VCaP (cell line): ENCODE data around the gene TLR4.
A peak's percentile ranks its signal among the peaks of the same experiment; 100 is the strongest.

Experiments used
- H3K27ac ChIP-seq: fragments of 450-650 bp; 2 replicates; pipeline ENCODE4 v1.5.1; 2017
- CTCF ChIP-seq: fragments of 450-650 bp; conservative IDR thresholded peaks from 2 replicates; pipeline ENCODE4 v1.5.1; 2017; ENCODE audit warnings: mild to moderate bottlenecking, moderate library complexity

Gene TLR4

GRCh38 chr9:117709936-117710335, 5.7 kb downstream of the TLR4 start:
- no peak for TF ChIP-seq CTCF
- no peak overlapping the region for H3K27ac ChIP-seq

GRCh38 chr9:117714282-117714681, 10.1 kb downstream of the TLR4 start:
- TF ChIP-seq CTCF: peak; percentile 62
- H3K27ac ChIP-seq: no peak overlapping the region

GRCh38 chr9:117715411-117715989, 11.3 kb downstream of the TLR4 start:
- H3K27ac ChIP-seq: no peak overlapping the region
- no peak for TF ChIP-seq CTCF

- H3K27ac ChIP-seq: no peak overlapping the region
- no peak for TF ChIP-seq CTCF
Measured at GRCh38 chr9:117718085-117718484, 13.9 kb downstream of the TLR4 start.

- H3K27ac ChIP-seq: no peak overlapping the region
- TF ChIP-seq CTCF: no peak
Measured at GRCh38 chr9:117718701-117719100, 14.5 kb downstream of the TLR4 start.

GRCh38 chr9:117719161-117719920, 15.1 kb downstream of the TLR4 start:
- no peak overlapping the region for H3K27ac ChIP-seq
- no peak for TF ChIP-seq CTCF

- no peak for TF ChIP-seq CTCF
- no peak overlapping the region for H3K27ac ChIP-seq
Measured at GRCh38 chr9:117720066-117720465, 15.9 kb downstream of the TLR4 start.
